A549 (cell line): ENCODE results near the gene UNC13A. TPM values are rescaled to one million over a fixed set of nuclear protein-coding genes. Genes with fewer than 3 reads are reported as not detected.

Source experiments
- ATAC-seq, 2 experiments: fragments of 200-7000 bp in 1 of 2; fragments of >200 bp in 1 of 2; cut with Nextera tagmentation in 1 of 2; cut with Tn5 transposase in 1 of 2; 3 replicates each; pipeline versions ENCODE4 v1.8.0 to v1.9.1; 2018 to 2020; ENCODE audit warnings: mild to moderate bottlenecking in 1 of 2, moderate library complexity in 1 of 2
- CTCF ChIA-PET: fragments of 300-600 bp; sonication (Branson Sonifier 250); formaldehyde crosslinking; extraction: SDS; loops from one replicate; lab custom pipeline; 2021; ENCODE audit warnings: antibody characterized with exemption, inconsistent platforms; lab: Yijun Ruan, JAX
- POLR2A ChIA-PET: fragments of 350-600 bp; formaldehyde crosslinking; extraction: SDS; loops from one replicate; lab custom pipeline; 2021; ENCODE audit warnings: antibody characterized with exemption, inconsistent platforms; lab: Yijun Ruan, JAX
- DNase-seq, 2 experiments: peaks; one replicate each; pipeline versions ENCODE4 v3.0.0 to v3.0.0-alpha.2; 2011 to 2016; ENCODE audit warnings: low read depth in 1 of 2, low spot score in 1 of 2
- FAIRE-seq: peaks from 2 replicates; lab custom pipeline; 2011; peaks lifted over from hg19 to GRCh38; lab: Jason Lieb, UNC
- H3K27ac ChIP-seq, 2 experiments: fragments of >200 bp; sonication (Bioruptor Twin); formaldehyde crosslinking; 3 replicates each; pipeline ENCODE4 v1.5.1; 2016 to 2017
- H3K4me1 ChIP-seq: fragments of >200 bp; sonication (Bioruptor Twin); formaldehyde crosslinking; 3 replicates; pipeline ENCODE4 v1.6.1; 2016
- H3K4me2 ChIP-seq: fragments of >200 bp; sonication (Bioruptor Twin); formaldehyde crosslinking; 3 replicates; pipeline ENCODE4 v1.6.1; 2016
- H3K4me3 ChIP-seq: fragments of >200 bp; sonication (Bioruptor Twin); formaldehyde crosslinking; 3 replicates; pipeline ENCODE4 v1.5.1; 2016
- H3K9me3 ChIP-seq: fragments of >200 bp; sonication (Bioruptor Twin); formaldehyde crosslinking; 3 replicates; pipeline ENCODE4 v1.6.1; 2016
- BHLHE40 ChIP-seq: IDR thresholded peaks from 2 replicates; pipeline ENCODE4 v1.6.1; 2012; ENCODE audit warnings: low read depth, low read length, inconsistent platforms
- ELK1 ChIP-seq: fragments of 150-350 bp; IDR thresholded peaks from 2 replicates; pipeline ENCODE4 v1.6.1; 2014; ENCODE audit warnings: low read depth, mild to moderate bottlenecking, low read length
- EP300 ChIP-seq, 2 experiments: fragments of >200 bp; sonication (Bioruptor Twin); formaldehyde crosslinking; IDR thresholded peaks; 2 replicates in 1 of 2; 3 replicates in 1 of 2; pipeline ENCODE4 v1.6.1; 2016 to 2017
- FOXS1 ChIP-seq: fragments of 250-450 bp; sonication (Bioruptor Pico); IDR thresholded peaks from 2 replicates; pipeline ENCODE4 v1.5.0; 2020; ENCODE audit warnings: mild to moderate bottlenecking, moderate library complexity
- GATA3 ChIP-seq: IDR thresholded peaks from 2 replicates; pipeline ENCODE4 v1.6.1; 2012; ENCODE audit warnings: borderline replicate concordance
- HDAC2 ChIP-seq: fragments of 200-600 bp; sonication (generic); IDR thresholded peaks from 2 replicates; pipeline ENCODE4 v1.6.1; 2016
- HEYL ChIP-seq: fragments of 250-450 bp; sonication (Bioruptor Pico); IDR thresholded peaks from 2 replicates; pipeline ENCODE4 v1.8.0; 2021; ENCODE audit warnings: mild to moderate bottlenecking, moderate library complexity
- HOXA7 ChIP-seq: fragments of 250-450 bp; sonication (Bioruptor Pico); IDR thresholded peaks from 2 replicates; pipeline ENCODE4 v1.5.0; 2020; ENCODE audit warnings: mild to moderate bottlenecking, moderate library complexity
- JUN ChIP-seq, 2 experiments: fragments of >200 bp; sonication (Bioruptor Twin); formaldehyde crosslinking; IDR thresholded peaks; 2 replicates in 1 of 2; 3 replicates in 1 of 2; pipeline ENCODE4 v1.6.1; 2016 to 2017
- KDM1A ChIP-seq: fragments of 200-600 bp; sonication (generic); IDR thresholded peaks from 2 replicates; pipeline ENCODE4 v1.6.1; 2016; ENCODE audit warnings: low read depth, mild to moderate bottlenecking
- MYC ChIP-seq: IDR thresholded peaks from 2 replicates; pipeline ENCODE4 v1.6.1; 2012; ENCODE audit warnings: mild to moderate bottlenecking, inconsistent platforms, low read length, improper control_type of control experiment, borderline replicate concordance
- NFE2L2 ChIP-seq: fragments of 150-350 bp; conservative IDR thresholded peaks from 2 replicates; pipeline ENCODE4 v1.6.1; 2014; ENCODE audit warnings: low read length
- NPAS2 ChIP-seq: fragments of 250-450 bp; sonication (Bioruptor Pico); IDR thresholded peaks from 2 replicates; pipeline ENCODE4 v1.8.0; 2022; ENCODE audit warnings: mild to moderate bottlenecking, moderate library complexity, borderline replicate concordance
- PBX3 ChIP-seq: IDR thresholded peaks from 2 replicates; pipeline ENCODE4 v1.6.1; 2012
- PHF8 ChIP-seq: fragments of 200-600 bp; sonication (generic); IDR thresholded peaks from 2 replicates; pipeline ENCODE4 v1.6.1; 2016; ENCODE audit warnings: low read depth, mild to moderate bottlenecking, antibody characterized with exemption, moderate library complexity, borderline replicate concordance
- RAD21 ChIP-seq, 2 experiments: fragments of >200 bp in 1 of 2; sonication (Bioruptor Twin) in 1 of 2; formaldehyde crosslinking in 1 of 2; IDR thresholded peaks in 1 of 2; conservative IDR thresholded peaks in 1 of 2; 2 replicates in 1 of 2; 3 replicates in 1 of 2; pipeline ENCODE4 v1.6.1; 2012 to 2018; ENCODE audit warnings: inconsistent platforms in 1 of 2
- SMC3 ChIP-seq: fragments of >200 bp; sonication (Bioruptor Twin); formaldehyde crosslinking; IDR thresholded peaks from 3 replicates; pipeline ENCODE4 v1.6.1; 2018; ENCODE audit warnings: inconsistent platforms
- TFCP2L1 ChIP-seq: fragments of 250-450 bp; sonication (Bioruptor Pico); IDR thresholded peaks from 2 replicates; pipeline ENCODE4 v1.5.0; 2021; ENCODE audit warnings: mild to moderate bottlenecking
- ZFP36 ChIP-seq: fragments of 450-650 bp; IDR thresholded peaks from 2 replicates; pipeline ENCODE4 v1.6.1; 2014; ENCODE audit warnings: borderline replicate concordance; ENCODE audit not compliant: partially characterized antibody
- WGBS: methylation state at CpG from one replicate; pipeline ENCODE4 v1.1.6; 2017; ENCODE audit errors: missing lambda C conversion rate; 5-methylcytosine and 5-hydroxymethylcytosine counted together
- polyA plus RNA-seq, 4 experiments: library from polyadenylated mRNA; depleted of rRNA in 3 of 4; stranded (reverse); fragments of >200 nt; fragmentation: RNase III in 1 of 4; extraction: RNeasy Plus Mini Kit Qiagen cat#74134 plus additional on column Dnase treatment in 1 of 4; gene quantifications; 2 replicates in 3 of 4; 3 replicates in 1 of 4; pipeline ENCODE4 v1.2.3, GENCODE V29; 2011 to 2017
- TF ChIP-seq, protein P1 (sequence below): IDR thresholded peaks from 2 replicates; pipeline ENCODE4 v1.6.1; 2012; ENCODE audit warnings: low read depth, borderline replicate concordance
- TF ChIP-seq, protein P2 (sequence below): fragments of >200 bp; sonication (Bioruptor Twin); formaldehyde crosslinking; IDR thresholded peaks from 3 replicates; pipeline ENCODE4 v1.6.1; 2016
- TF ChIP-seq, protein P3 (sequence below): fragments of >200 bp; sonication (Bioruptor Twin); formaldehyde crosslinking; IDR thresholded peaks from 3 replicates; pipeline ENCODE4 v1.5.1; 2016
- TF ChIP-seq, protein P4 (sequence below): fragments of >200 bp; sonication (Bioruptor Twin); formaldehyde crosslinking; IDR thresholded peaks from 2 replicates; pipeline ENCODE4 v1.6.1; 2016
- TF ChIP-seq, protein P5 (sequence below): fragments of 450-650 bp; IDR thresholded peaks from 2 replicates; pipeline ENCODE4 v1.6.1; 2014; ENCODE audit warnings: antibody characterized with exemption
- TF ChIP-seq, protein P6 (sequence below): IDR thresholded peaks from 2 replicates; pipeline ENCODE4 v1.6.1; 2012

UNC13A gene
- polyA plus RNA-seq, 2 of the 4 experiments (the other 2 are of a cell fraction): 3.1 to 4.2 TPM

DNA sequence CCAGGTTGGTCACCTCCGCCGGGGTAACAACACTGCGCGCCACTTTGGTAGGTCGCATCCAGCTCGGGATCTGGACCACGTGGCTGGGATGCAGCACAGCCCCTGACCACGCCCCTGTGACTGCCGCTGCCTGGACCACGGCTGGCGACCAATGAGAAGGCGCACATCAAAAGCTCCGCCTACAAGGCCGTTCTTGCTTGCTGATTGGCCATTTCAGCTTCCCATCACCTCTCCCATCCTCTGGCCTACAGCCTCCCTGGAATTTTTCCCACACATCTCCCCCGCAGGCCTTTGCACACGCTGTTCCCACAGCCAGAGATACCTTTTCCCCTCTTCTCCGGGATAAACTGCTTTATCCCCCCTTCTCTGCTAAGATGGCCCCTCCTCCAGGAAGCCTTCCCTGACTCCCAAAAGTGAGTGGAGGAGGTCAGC is 18.6 kb upstream of the UNC13A start:
- TF ChIP-seq BHLHE40 (no peak), ZFP36 (peak; percentile 32), TFCP2L1 (CRISPR knock-in tag) (no peak)
- TF ChIP-seq, protein P1, sequence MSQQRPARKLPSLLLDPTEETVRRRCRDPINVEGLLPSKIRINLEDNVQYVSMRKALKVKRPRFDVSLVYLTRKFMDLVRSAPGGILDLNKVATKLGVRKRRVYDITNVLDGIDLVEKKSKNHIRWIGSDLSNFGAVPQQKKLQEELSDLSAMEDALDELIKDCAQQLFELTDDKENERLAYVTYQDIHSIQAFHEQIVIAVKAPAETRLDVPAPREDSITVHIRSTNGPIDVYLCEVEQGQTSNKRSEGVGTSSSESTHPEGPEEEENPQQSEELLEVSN: no peak
- Histone ChIP-seq H3K4me2 (no peak overlapping the region), H3K4me3 (no peak overlapping the region), H3K4me1 (no peaks in the 10 kb centered on the region), H3K9me3 (no peaks in the 10 kb centered on the region), H3K27ac (no peak overlapping the region)
- DNase-seq: peak in 1 of 2 experiments; percentile 43
- FAIRE-seq: no peak
- POLR2A ChIA-PET: no interaction called here
- ATAC-seq: peak in 1 of 2 experiments; percentile 57; a peak in 3 of 6 replicates
- WGBS: 74% methylated on average over 16 of the region's 17 CpGs
- CTCF ChIA-PET: interaction anchor here (1.4 kb wide), 3 partner anchors 9 to 149 kb away, joined by 3 to 5 read pairs (median 3); no protein-coding TSS in a partner anchor

GRCh38 chr19:17703824-17704463 is 15.8 kb upstream of the UNC13A start:
- H3K4me1 ChIP-seq: no peaks in the 10 kb centered on the region
- POLR2A ChIA-PET: no interaction called here
- FAIRE-seq: no peak
- CTCF ChIA-PET: interaction anchor here (0.9 to 5.1 kb wide), 4 partner anchors 16 to 71 kb away, joined by 3 to 17 read pairs (median 4); partner anchors contain the start of gene MAP1S
- no peak overlapping the region for H3K27ac ChIP-seq
- no peaks in the 10 kb centered on the region for H3K9me3 ChIP-seq
- no peak overlapping the region for H3K4me3 ChIP-seq
- ATAC-seq: peak in 1 of 2 experiments; percentile 69; a peak in 3 of 6 replicates
- 65% methylated on average over 7 of the region's 11 CpGs for WGBS
- DNase-seq: peak in 1 of 2 experiments; percentile 40
- TF ChIP-seq JUN (IDR thresholded peaks at IDR 0.05) (no peak), HDAC2 (no peak), HEYL (CRISPR knock-in tag) (no peak), ELK1 (no peak), SMC3 (peak; percentile 42; the same call in 2 of the 3 replicates), HOXA7 (no peak), GATA3 (no peak), KDM1A (no peak), EP300 (IDR thresholded peaks at IDR 0.05) (no peak), NFE2L2 (no peak), RAD21 (conservative IDR thresholded peaks at IDR 0.05 in 1 of 2, IDR thresholded peaks at IDR 0.05 in 1 of 2) (peak; percentile 23 to 44; a peak in 3 of 5 replicates), FOXS1 (CRISPR knock-in tag) (no peak), MYC (no peak), NPAS2 (CRISPR knock-in tag) (no peak), PBX3 (no peak), PHF8 (no peak)
- TF ChIP-seq, protein P2, sequence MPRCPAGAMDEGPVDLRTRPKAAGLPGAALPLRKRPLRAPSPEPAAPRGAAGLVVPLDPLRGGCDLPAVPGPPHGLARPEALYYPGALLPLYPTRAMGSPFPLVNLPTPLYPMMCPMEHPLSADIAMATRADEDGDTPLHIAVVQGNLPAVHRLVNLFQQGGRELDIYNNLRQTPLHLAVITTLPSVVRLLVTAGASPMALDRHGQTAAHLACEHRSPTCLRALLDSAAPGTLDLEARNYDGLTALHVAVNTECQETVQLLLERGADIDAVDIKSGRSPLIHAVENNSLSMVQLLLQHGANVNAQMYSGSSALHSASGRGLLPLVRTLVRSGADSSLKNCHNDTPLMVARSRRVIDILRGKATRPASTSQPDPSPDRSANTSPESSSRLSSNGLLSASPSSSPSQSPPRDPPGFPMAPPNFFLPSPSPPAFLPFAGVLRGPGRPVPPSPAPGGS: no peak
- TF ChIP-seq, protein P3, sequence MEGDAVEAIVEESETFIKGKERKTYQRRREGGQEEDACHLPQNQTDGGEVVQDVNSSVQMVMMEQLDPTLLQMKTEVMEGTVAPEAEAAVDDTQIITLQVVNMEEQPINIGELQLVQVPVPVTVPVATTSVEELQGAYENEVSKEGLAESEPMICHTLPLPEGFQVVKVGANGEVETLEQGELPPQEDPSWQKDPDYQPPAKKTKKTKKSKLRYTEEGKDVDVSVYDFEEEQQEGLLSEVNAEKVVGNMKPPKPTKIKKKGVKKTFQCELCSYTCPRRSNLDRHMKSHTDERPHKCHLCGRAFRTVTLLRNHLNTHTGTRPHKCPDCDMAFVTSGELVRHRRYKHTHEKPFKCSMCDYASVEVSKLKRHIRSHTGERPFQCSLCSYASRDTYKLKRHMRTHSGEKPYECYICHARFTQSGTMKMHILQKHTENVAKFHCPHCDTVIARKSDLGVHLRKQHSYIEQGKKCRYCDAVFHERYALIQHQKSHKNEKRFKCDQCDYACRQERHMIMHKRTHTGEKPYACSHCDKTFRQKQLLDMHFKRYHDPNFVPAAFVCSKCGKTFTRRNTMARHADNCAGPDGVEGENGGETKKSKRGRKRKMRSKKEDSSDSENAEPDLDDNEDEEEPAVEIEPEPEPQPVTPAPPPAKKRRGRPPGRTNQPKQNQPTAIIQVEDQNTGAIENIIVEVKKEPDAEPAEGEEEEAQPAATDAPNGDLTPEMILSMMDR: peak; percentile 42
- TF ChIP-seq, protein P4, sequence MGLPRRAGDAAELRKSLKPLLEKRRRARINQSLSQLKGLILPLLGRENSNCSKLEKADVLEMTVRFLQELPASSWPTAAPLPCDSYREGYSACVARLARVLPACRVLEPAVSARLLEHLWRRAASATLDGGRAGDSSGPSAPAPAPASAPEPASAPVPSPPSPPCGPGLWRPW: no peak
- TF ChIP-seq, protein P5, sequence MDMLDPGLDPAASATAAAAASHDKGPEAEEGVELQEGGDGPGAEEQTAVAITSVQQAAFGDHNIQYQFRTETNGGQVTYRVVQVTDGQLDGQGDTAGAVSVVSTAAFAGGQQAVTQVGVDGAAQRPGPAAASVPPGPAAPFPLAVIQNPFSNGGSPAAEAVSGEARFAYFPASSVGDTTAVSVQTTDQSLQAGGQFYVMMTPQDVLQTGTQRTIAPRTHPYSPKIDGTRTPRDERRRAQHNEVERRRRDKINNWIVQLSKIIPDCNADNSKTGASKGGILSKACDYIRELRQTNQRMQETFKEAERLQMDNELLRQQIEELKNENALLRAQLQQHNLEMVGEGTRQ: no peak
- TF ChIP-seq, protein P6, sequence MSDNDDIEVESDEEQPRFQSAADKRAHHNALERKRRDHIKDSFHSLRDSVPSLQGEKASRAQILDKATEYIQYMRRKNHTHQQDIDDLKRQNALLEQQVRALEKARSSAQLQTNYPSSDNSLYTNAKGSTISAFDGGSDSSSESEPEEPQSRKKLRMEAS: no peak
- no peak overlapping the region for H3K4me2 ChIP-seq
